ENCODE data around the gene WDR76. TPM values are rescaled to one million over a fixed set of nuclear protein-coding genes. Genes with fewer than 3 reads are reported as not detected.

Gene WDR76
- total RNA-seq, 1 experiment from 2014 or later: 29.6 TPM

- Histone ChIP-seq H3K4me2 (ENCODE audit: insufficient read depth, insufficient read length, low read length) (no peak overlapping the region), H4K91ac (ENCODE audit: insufficient read length, low read depth, low read length) (no peak overlapping the region), H3K9me3 (ENCODE audit: control insufficient read depth, low read depth, low read length) (no peaks in the 10 kb centered on the region), H2BK20ac (ENCODE audit: low read depth, low read length, poor library complexity, severe bottlenecking) (no peak overlapping the region), H3K27me3 (ENCODE audit: insufficient read depth, low read length) (no peaks in the 10 kb centered on the region), H2BK12ac (ENCODE audit: insufficient read length, low read depth, low read length) (no peak overlapping the region), H3K23me2 (ENCODE audit: insufficient read length, low read depth, low read length, poor library complexity, severe bottlenecking) (no peaks in the 10 kb centered on the region), H3K18ac (ENCODE audit: insufficient read length, low read depth, low read length) (no peak overlapping the region), H3K79me2 (ENCODE audit: insufficient read depth, low read length) (no peaks in the 10 kb centered on the region), H2BK5ac (ENCODE audit: insufficient read length, low read length) (no peak overlapping the region), H3T11ph (ENCODE audit: low read length) (no peak overlapping the region), H2BK120ac (ENCODE audit: low read depth, low read length, poor library complexity, severe bottlenecking) (no peak overlapping the region), H4K5ac (ENCODE audit: insufficient read length, low read depth, low read length) (no peak overlapping the region), H2AK5ac (ENCODE audit: insufficient read length, low read length) (no peak overlapping the region), H2AFZ (ENCODE audit: low read length) (no peak overlapping the region), H3K79me1 (ENCODE audit: insufficient read depth, low read depth, low read length, poor library complexity, severe bottlenecking) (no peaks in the 10 kb centered on the region), H4K8ac (replicated peaks; ENCODE audit: insufficient read length, low read depth, low read length) (no peak overlapping the region), H2BK15ac (ENCODE audit: low read depth, low read length) (no peak overlapping the region), H3K4me1 (ENCODE audit: insufficient read depth, low read length) (no peaks in the 10 kb centered on the region), H3K4ac (ENCODE audit: low read depth, low read length) (no peak overlapping the region), H3K9ac (ENCODE audit: extremely low read depth, insufficient read length, low read length) (no peak overlapping the region), H3K27ac (ENCODE audit: insufficient read length, low read depth, low read length) (no peak overlapping the region), H4K20me1 (ENCODE audit: control insufficient read depth, insufficient read depth, insufficient read length) (no peaks in the 10 kb centered on the region), H3K14ac (ENCODE audit: insufficient read depth, low read length) (no peak overlapping the region), H3K23ac (ENCODE audit: insufficient read length, low read depth, low read length) (no peak overlapping the region), H3K56ac (ENCODE audit: insufficient read length, low read depth, low read length) (no peak overlapping the region)
- no peak for DNase-seq
- Mint-ChIP-seq H3K4me1 (no peaks in the 10 kb centered on the region), H3K36me3 (ENCODE audit: insufficient read depth in 1 of 3, low read depth in 3 of 3) (peaks cover 14 to 47% (median 44%) of the 10 kb centered on the region in 3 experiments; a peak in 6 of 7 replicates), H3K27me3 (ENCODE audit: low read depth) (no peaks in the 10 kb centered on the region), H3K4me3 (no peak overlapping the region), H3K27ac (no peak overlapping the region), H3K9me3 (no peaks in the 10 kb centered on the region)
- TF ChIP-seq CTCF (conservative IDR thresholded peaks at IDR 0.05): no peak
- WGBS (ENCODE audit: extremely low coverage, insufficient read length, low lambda C conversion rate): no CpG with 5 or more reads among the region's 3 CpGs
Measured at GRCh38 chr15:43851251-43851650, 24.4 kb downstream of the WDR76 start.
